Myocyte (in vitro differentiated cells): Measurements from ENCODE around the gene FAM110C. TPM values are rescaled to one million over a fixed set of nuclear protein-coding genes. Genes with fewer than 3 reads are reported as not detected.

ENCODE experiments used
- total RNA-seq: library from RNA; depleted of rRNA; stranded (reverse); fragments of >200 nt; gene quantifications from 2 replicates; pipeline ENCODE4 v1.2.3, GENCODE V29; 2014

The FAM110C gene
- total RNA-seq, 1 donor from 2014 or later: not detected

Other genes with a start within 250 kb of the FAM110C start
- 40.6 and 48.7 TPM in 2 replicates for gene SH3YL1, start 217.5 kb upstream of the FAM110C start, total RNA-seq
- 113 and 114 TPM in 2 replicates for gene ACP1, start 218.4 kb upstream of the FAM110C start, total RNA-seq
- gene ALKAL2, start 241.6 kb upstream of the FAM110C start, total RNA-seq: not detected in 2 replicates